PFSK-1 (cell line): ENCODE data around the gene TNFRSF14.

Experiments
- POLR2AphosphoS5 ChIP-seq: IDR thresholded peaks from 2 replicates; pipeline ENCODE4 v1.6.1; 2012; ENCODE audit warnings: low read depth, mild to moderate bottlenecking, control low read depth, low read length, moderate library complexity
- SIN3A ChIP-seq: IDR thresholded peaks from 2 replicates; pipeline ENCODE4 v1.6.1; 2012; ENCODE audit warnings: mild to moderate bottlenecking, low read length, moderate library complexity, borderline replicate concordance; ENCODE audit not compliant: insufficient read depth
- TF ChIP-seq, protein P1 (sequence below), 2 experiments: IDR thresholded peaks; 2 replicates each; pipeline versions ENCODE4 v1.6.1 to v1.8.0; 2011 to 2012; ENCODE audit warnings: low read depth in 2 of 2, low read length in 2 of 2, control low read depth in 1 of 2, inconsistent platforms in 1 of 2, mild to moderate bottlenecking in 1 of 2, moderate library complexity in 1 of 2; ENCODE audit not compliant: insufficient read depth in 1 of 2

DNA sequence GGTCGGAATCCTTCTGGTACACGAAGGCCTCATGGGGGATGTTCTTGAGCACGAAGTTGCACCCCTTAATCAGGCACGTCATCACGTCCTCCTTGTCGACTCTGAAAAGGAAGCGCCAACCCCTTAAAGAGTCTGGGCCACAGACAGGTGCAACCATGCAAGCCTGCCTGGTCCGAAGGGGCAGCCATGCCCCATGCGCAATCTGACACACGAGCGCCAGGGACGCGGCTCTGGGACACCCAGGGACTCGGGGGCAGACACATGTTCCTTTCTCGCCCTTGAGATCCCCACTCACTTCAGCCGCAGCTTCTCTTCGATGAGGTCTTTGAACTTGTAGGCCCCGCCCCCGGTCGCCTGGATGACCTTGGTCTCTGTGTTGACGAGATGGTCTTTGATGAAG, 35.4 kb upstream of the TNFRSF14 start:
- TF ChIP-seq, protein P1, sequence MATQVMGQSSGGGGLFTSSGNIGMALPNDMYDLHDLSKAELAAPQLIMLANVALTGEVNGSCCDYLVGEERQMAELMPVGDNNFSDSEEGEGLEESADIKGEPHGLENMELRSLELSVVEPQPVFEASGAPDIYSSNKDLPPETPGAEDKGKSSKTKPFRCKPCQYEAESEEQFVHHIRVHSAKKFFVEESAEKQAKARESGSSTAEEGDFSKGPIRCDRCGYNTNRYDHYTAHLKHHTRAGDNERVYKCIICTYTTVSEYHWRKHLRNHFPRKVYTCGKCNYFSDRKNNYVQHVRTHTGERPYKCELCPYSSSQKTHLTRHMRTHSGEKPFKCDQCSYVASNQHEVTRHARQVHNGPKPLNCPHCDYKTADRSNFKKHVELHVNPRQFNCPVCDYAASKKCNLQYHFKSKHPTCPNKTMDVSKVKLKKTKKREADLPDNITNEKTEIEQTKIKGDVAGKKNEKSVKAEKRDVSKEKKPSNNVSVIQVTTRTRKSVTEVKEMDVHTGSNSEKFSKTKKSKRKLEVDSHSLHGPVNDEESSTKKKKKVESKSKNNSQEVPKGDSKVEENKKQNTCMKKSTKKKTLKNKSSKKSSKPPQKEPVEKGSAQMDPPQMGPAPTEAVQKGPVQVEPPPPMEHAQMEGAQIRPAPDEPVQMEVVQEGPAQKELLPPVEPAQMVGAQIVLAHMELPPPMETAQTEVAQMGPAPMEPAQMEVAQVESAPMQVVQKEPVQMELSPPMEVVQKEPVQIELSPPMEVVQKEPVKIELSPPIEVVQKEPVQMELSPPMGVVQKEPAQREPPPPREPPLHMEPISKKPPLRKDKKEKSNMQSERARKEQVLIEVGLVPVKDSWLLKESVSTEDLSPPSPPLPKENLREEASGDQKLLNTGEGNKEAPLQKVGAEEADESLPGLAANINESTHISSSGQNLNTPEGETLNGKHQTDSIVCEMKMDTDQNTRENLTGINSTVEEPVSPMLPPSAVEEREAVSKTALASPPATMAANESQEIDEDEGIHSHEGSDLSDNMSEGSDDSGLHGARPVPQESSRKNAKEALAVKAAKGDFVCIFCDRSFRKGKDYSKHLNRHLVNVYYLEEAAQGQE (IDR thresholded peaks at IDR 0.05; ENCODE audit: insufficient read depth in 1 of 2, low read depth in 2 of 2, low read length in 2 of 2): no peak
- TF ChIP-seq SIN3A: no peak
- no peak for TF ChIP-seq POLR2AphosphoS5
